ENCODE measurements around the gene KRT74.

Gene KRT74

DNA sequence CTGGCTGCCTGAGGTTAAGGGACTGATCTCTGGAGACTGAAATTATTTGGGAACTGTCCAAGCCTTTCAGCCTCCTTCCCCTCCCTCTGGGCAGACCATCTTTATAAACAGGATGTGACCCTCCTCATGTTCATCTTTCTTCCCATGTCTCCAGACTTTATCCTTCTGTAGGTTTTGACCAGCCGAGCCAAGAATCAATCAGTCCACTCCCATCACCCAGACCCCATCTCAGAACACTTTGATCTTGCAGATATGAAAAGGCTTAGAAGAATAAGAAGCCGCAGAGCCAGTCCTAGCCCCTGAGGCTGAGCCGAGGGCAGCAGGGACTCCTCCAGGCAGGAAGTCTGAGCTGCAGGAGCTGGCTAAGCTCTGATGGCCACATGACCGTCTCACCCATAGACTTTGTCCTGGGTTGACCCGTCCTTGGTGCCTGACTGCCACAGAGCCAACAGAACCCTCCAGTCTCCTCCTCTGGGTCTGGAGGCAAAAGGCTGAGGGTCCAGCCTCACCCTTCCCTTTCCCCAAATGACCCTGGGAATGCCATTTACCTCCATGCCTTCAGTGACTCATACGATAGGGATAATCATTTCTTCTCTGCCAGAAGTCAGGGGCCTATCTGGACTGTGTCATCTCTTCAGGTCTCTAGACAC lies 22.3 kb downstream of the KRT74 start:
- Histone ChIP-seq H3K27me3 (ENCODE audit: insufficient read depth, low read length, poor library complexity) (peaks cover 7% of the 10 kb centered on the region), H3K79me2 (ENCODE audit: insufficient read depth, low read length) (no peaks in the 10 kb centered on the region)
- no peak for ATAC-seq (ENCODE audit: insufficient read depth, low read depth)

GRCh38 chr12:52546126-52546525 lies 27.5 kb downstream of the KRT74 start:
- no peaks in the 10 kb centered on the region for H3K79me2 ChIP-seq (ENCODE audit: insufficient read depth, low read length)
- H3K9me3 ChIP-seq (ENCODE audit: insufficient read depth, low read length, severe bottlenecking): no peaks in the 10 kb centered on the region
- no peaks in the 10 kb centered on the region for H3K27me3 ChIP-seq (ENCODE audit: insufficient read depth, low read length, poor library complexity)
- H3K36me3 ChIP-seq (ENCODE audit: insufficient read depth, low read length): no peaks in the 10 kb centered on the region
- ATAC-seq (ENCODE audit: insufficient read depth, low read depth): no peak
- H3K9ac ChIP-seq (ENCODE audit: low read depth, low read length): no peak overlapping the region
- H4K20me1 ChIP-seq (ENCODE audit: insufficient read depth, low read length): no peaks in the 10 kb centered on the region
- no peak overlapping the region for H3K27ac ChIP-seq (ENCODE audit: low read length)
- TF ChIP-seq CTCF (IDR thresholded peaks at IDR 0.05; ENCODE audit: borderline replicate concordance, extremely low read depth, low read length, poor library complexity, severe bottlenecking): no peak
- no peak for TF ChIP-seq EZH2 (IDR thresholded peaks at IDR 0.05; ENCODE audit: borderline replicate concordance, low read depth, low read length, severe bottlenecking)
- no peak overlapping the region for H3K4me2 ChIP-seq (ENCODE audit: insufficient read depth, low read length)
- H3K4me1 ChIP-seq (ENCODE audit: insufficient read depth, low read length): no peaks in the 10 kb centered on the region
- H3K4me3 ChIP-seq (ENCODE audit: low read depth in 1 of 2, low read length in 2 of 2): no peak overlapping the region
- no peak overlapping the region for H2AFZ ChIP-seq (ENCODE audit: low read depth, low read length)
- DNase-seq: no peak

More for the DNA sequence above, 22.3 kb downstream of the KRT74 start:
- H4K20me1 ChIP-seq (ENCODE audit: insufficient read depth, low read length): peaks cover 3% of the 10 kb centered on the region; the same call in 1 of the 2 replicates
- no peaks in the 10 kb centered on the region for H3K36me3 ChIP-seq (ENCODE audit: insufficient read depth, low read length)
- H2AFZ ChIP-seq (ENCODE audit: low read depth, low read length): no peak overlapping the region
- H3K4me1 ChIP-seq (ENCODE audit: insufficient read depth, low read length): no peaks in the 10 kb centered on the region
- TF ChIP-seq CTCF (IDR thresholded peaks at IDR 0.05; ENCODE audit: borderline replicate concordance, extremely low read depth, low read length, poor library complexity, severe bottlenecking) (no peak), EZH2 (IDR thresholded peaks at IDR 0.05; ENCODE audit: borderline replicate concordance, low read depth, low read length, severe bottlenecking) (no peak)
- no peak overlapping the region for H3K4me2 ChIP-seq (ENCODE audit: insufficient read depth, low read length)
- no peak for DNase-seq
- no peaks in the 10 kb centered on the region for H3K9me3 ChIP-seq (ENCODE audit: insufficient read depth, low read length, severe bottlenecking)
- H3K27ac ChIP-seq (ENCODE audit: low read length): no peak overlapping the region
- no peak overlapping the region for H3K4me3 ChIP-seq (ENCODE audit: low read depth in 1 of 2, low read length in 2 of 2)
- H3K9ac ChIP-seq (ENCODE audit: low read depth, low read length): no peak overlapping the region

GRCh38 chr12:52543985-52544883 lies 29.4 kb downstream of the KRT74 start:
- no peaks in the 10 kb centered on the region for H3K9me3 ChIP-seq (ENCODE audit: insufficient read depth, low read length, severe bottlenecking)
- DNase-seq (no peak), ATAC-seq (ENCODE audit: insufficient read depth, low read depth) (no peak)
- H3K4me1 ChIP-seq (ENCODE audit: insufficient read depth, low read length): no peaks in the 10 kb centered on the region
- H3K27ac ChIP-seq (ENCODE audit: low read length): no peak overlapping the region
- H3K79me2 ChIP-seq (ENCODE audit: insufficient read depth, low read length): no peaks in the 10 kb centered on the region
- TF ChIP-seq EZH2 (IDR thresholded peaks at IDR 0.05; ENCODE audit: borderline replicate concordance, low read depth, low read length, severe bottlenecking): no peak
- TF ChIP-seq CTCF (IDR thresholded peaks at IDR 0.05; ENCODE audit: borderline replicate concordance, extremely low read depth, low read length, poor library complexity, severe bottlenecking): no peak
- no peak overlapping the region for H3K4me3 ChIP-seq (ENCODE audit: low read depth in 1 of 2, low read length in 2 of 2)
- no peaks in the 10 kb centered on the region for H4K20me1 ChIP-seq (ENCODE audit: insufficient read depth, low read length)
- H3K36me3 ChIP-seq (ENCODE audit: insufficient read depth, low read length): no peaks in the 10 kb centered on the region
- H2AFZ ChIP-seq (ENCODE audit: low read depth, low read length): no peak overlapping the region
- no peak overlapping the region for H3K4me2 ChIP-seq (ENCODE audit: insufficient read depth, low read length)
- no peak overlapping the region for H3K9ac ChIP-seq (ENCODE audit: low read depth, low read length)
- H3K27me3 ChIP-seq (ENCODE audit: insufficient read depth, low read length, poor library complexity): no peaks in the 10 kb centered on the region
